ENCODE data around the gene ANXA2R.

GRCh38 chr5:43034591-43034968, 5.5 kb downstream of the ANXA2R start:
- TF ChIP-seq CTCF (IDR thresholded peaks at IDR 0.05) = no peak
- no peak for TF ChIP-seq FOXK1 (CRISPR knock-in tag; IDR thresholded peaks at IDR 0.05)
- TF ChIP-seq PREB (CRISPR knock-in tag; IDR thresholded peaks at IDR 0.05; ENCODE audit: borderline replicate concordance) = no peak
- TF ChIP-seq CREB1 (CRISPR knock-in tag; IDR thresholded peaks at IDR 0.05) = no peak
- TF ChIP-seq CBFB (CRISPR knock-in tag; IDR thresholded peaks at IDR 0.05; ENCODE audit: low read depth) = no peak
- no peak for TF ChIP-seq ZBTB43 (CRISPR knock-in tag; IDR thresholded peaks at IDR 0.05)
- TF ChIP-seq MLX (CRISPR knock-in tag; IDR thresholded peaks at IDR 0.05) = no peak
- no peak for TF ChIP-seq ZNF138 (CRISPR knock-in tag; conservative IDR thresholded peaks at IDR 0.05)
- TF ChIP-seq E2F1 (CRISPR knock-in tag; IDR thresholded peaks at IDR 0.05) = no peak
- no peak for TF ChIP-seq MXD4 (CRISPR knock-in tag; IDR thresholded peaks at IDR 0.05; ENCODE audit: borderline replicate concordance)
- no peak for TF ChIP-seq ZBTB21 (CRISPR knock-in tag; IDR thresholded peaks at IDR 0.05; ENCODE audit: borderline replicate concordance)
